Heart left ventricle (tissue), 13 donors: ENCODE results near the gene FFAR3.

Experiments
- CTCF ChIP-seq, 12 donors: fragments of 200-600 bp; sonication (generic) in 4 of 12; IDR thresholded peaks; one replicate each; pipeline versions ENCODE4 v1.5.0 to v1.8.0; 2018 to 2022; ENCODE audit warnings: antibody characterized with exemption in 12 of 12, mild to moderate bottlenecking in 5 of 12
- POLR2A ChIP-seq, 2 donors: fragments of 450-650 bp; IDR thresholded peaks; one replicate each; pipeline ENCODE4 v1.6.1; 2017; ENCODE audit warnings: antibody characterized with exemption in 2 of 2, mild to moderate bottlenecking in 2 of 2, moderate library complexity in 2 of 2
- donor health status: ischemic (EF 13 %, LVEDD 7.1; RV severe dilation, severe dysfunction).
- donor health status: DM: no; HTN: yes; CAD: no.
- donor health status: DM: no; HTN: no; CAD: no.
- donor health status: ischemic (EF 25% LVEDD 6.9; RV normal size, moderate dysfunction).
- donor health status: ischemic (EF 25% LVEDD 5.7; RV mildly dilated, moderate dysfunction).
- donor health status: ischemic (EF 35%, LVEDD 5.7; RV mildly dilated, moderate dysfunction).
- donor health status: nonischemic (EF 11% LVEDD 7.7; RV severe dilation, severe dysfunction).
- donor health status: DM: yes; HTN: yes; CAD: no.
- donor health status: PGD.
- donor health status: ischemic (EF 29% LVEDD 5.4; RV normal size, mild dysfunction).
- donor health status: nonischemic (EF 23%, LVEDD 6.1; RV moderate dilation, normal function).

GRCh38 chr19:35388277-35389054, 30.2 kb downstream of the FFAR3 start:
- TF ChIP-seq CTCF (IDR thresholded peaks at IDR 0.05) (no peak), POLR2A (IDR thresholded peaks at IDR 0.05) (no peak)
